HG03097 (cell line): ENCODE data around the gene BOK.
"Not testable (repeated sequence)": the region's sequence is repeated elsewhere in the genome, so short reads cannot be mapped to it uniquely, and the experiment has no call there.

ENCODE experiments used
- ATAC-seq: cut with Tn5 transposase; IDR thresholded peaks from one replicate; pipeline ENCODE4 v1.9.1; 2021; ENCODE audit not compliant: unreplicated experiment, low FRiP score

BOK gene, protein sequence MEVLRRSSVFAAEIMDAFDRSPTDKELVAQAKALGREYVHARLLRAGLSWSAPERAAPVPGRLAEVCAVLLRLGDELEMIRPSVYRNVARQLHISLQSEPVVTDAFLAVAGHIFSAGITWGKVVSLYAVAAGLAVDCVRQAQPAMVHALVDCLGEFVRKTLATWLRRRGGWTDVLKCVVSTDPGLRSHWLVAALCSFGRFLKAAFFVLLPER

DNA sequence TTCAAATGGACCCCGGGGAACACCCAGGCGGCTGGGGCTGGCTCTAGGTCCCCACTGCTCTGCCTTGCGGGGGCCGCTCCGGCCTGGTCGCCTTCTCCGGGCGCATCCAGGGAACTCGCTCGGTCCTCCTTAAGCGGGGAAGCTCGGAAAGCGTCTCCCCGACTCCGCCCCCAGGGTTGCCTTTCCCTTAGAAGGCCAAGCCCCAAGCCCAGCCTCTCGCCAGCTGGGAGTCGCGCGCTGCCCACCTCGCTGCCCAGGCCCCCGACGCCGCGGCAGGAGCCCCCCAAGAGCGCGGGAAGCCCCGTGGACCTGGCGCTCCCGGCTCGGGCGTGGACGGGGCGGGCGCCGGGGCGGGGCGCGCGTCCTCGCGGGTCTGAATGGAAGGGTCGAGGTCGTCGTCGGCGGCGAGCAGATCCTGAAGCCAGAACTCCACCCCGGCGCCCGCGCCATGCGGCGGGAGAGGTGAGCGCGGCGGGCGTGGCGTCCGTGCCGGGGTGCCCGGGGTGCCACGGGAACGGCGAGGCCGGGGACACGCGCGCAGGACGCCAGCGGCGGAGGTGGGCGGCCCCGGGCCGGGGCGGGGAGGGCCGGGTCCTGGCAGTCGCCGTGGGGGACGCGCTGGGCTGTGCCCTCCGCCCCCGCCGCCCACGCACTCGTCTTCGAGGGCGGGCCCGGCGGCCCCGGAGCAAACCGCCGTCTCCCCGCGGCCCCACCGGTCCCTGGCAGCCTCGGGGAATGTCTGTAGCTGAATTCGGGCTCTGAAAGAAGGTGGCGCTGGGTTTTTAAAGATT, at the start of gene BOK:
Gene BOK (plus strand): TSS at position 214 of the 791 bp plus-strand sequence. CDS start 739 bp downstream, outside the sequence.
- no peak for ATAC-seq

DNA sequence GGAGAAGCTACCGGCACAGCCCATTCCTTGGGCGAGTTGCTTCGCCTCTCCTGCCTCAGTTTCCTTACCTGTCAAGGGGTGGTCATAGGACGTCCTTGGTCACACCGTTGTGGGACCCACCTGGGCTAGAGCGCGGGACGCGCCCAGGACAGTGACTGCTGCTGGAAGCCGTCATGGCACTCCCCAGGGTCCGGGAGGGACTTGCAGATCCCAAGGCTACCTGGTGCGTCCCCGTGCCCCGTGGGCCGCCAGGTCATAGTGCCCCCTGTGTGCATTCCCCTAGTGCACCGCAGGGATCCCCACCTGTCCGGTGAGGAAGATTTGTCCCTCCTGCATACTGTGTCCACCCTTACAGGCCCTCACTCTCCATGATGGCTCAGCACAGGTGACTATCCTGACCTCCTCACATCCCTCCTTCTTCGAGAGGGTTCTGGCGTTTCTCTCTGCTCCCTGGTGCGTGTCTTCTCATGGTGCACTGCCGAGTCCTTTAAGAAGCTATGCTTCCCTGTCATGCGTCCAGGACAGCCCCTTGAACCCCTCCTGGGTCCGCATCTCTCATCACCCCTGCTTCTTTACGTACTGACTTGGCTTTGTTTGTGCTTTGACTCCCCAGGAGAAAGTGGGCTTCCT, 49.3 kb upstream of the BOK start:
- peak; percentile 5 for ATAC-seq

DNA sequence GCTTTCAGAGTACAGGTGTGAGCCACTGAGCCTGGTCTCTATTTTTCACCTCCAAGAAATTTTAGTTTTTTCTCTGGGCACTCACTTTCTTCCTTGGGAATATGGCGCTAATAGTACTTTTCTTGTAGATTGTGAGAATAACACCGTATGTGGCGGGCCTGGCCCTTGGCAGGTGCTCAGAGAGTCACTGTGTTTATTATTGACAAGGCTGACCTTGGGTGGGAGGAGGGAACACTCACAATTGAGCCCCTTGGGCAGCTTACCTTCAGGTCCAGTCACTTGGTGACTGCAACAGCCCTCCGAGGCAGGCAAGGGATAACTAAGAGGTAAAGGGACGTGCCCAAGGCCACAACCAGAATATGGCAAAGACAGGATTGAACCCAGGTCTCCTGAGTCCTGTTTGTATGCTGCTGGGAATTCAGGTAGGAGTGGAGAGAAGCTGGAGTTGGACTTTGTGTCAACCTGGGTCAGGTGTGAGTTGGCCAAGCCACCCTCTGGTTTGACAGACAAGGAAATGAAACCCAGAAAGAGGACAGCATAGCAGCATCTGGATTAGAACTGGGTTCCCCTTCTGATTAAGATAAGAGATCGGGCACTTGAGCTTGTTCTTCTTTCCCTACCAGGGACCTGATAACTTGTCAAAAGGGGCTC, 47.3 kb upstream of the BOK start:
- ATAC-seq = no peak

DNA sequence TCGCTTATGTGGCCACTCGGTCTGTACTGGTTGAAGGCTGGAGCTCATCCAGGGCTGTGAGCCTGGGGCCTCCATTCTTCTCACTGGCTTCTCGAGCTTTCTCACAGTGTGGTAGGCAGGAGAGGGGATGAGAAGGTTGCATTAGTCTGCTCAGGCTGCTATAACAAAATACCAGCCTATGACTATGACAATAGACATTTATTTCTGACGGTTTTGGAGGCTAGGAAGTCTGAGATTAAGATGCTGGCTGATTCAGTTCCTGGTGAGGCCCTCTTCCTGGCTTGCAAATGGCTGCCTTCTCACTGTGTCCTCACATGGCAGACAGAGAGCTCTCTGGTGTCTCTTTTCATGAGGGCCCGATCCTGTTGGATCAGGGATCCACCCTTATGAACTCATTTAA, 44.0 kb upstream of the BOK start:
- no peak for ATAC-seq

DNA sequence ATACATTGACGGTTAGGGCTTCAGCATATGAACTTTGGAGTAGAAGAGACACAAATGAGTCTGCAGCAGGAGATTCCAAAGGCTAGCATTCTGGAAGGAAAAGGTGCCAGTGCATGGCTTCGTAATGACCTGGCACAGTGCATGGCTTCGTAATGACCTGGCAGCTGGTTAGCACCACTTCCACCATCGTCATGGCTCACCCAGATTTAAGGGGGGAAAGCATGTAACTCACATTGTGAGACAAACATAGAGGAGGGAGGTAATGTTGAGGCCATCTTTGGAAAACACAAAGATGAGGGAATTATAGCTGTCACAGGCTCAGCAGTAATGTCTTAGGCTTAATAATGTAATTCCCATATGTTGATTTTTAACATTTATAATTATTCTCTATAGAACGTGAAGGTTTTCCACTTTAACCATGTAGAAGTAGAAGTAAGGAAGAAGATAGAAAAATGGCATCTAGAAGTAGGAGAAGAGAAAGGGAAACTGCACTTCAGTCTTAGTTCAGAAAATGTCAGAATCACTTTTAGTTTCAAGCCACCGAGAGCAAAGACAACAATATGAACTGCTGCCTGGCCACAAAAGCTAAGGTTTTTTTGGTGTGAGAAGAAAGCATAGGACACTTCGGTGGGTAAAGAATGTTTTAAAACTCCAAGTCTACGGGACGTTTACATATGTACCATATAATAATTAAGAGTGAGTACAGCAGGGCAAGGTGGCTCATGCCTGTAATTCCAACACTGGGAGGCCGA, 43.4 kb upstream of the BOK start:
- ATAC-seq = no peak

DNA sequence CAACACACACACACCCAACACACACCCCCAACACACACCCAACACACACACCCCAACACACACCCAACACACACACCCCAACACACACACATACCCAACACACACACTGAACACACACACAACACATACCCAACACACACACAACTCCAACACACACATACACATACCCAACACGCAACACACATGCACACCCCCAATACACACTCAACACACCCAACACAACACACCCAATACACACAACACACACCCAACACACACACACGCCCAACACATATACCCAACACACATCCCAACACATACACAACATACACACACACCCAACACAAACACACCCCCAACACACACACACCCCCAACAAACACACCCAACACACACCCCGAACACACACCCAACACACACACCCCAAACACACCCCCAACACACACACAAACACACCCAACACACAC, 42.0 kb upstream of the BOK start:
- no peak for ATAC-seq

DNA sequence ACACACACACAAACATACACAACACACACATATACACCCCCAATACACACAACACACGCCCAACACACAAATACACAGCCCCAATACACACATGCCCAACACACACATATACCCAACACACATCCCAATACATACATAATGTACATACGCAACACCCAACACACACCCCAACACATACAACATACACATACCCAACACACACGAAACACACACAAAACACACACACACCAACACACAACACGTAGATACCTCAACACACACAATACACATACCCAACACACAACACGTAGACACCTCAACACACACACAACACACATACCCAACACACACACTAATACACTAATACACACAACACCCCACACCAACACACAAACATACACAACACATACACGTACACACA, 41.2 kb upstream of the BOK start:
- no peak for ATAC-seq

DNA sequence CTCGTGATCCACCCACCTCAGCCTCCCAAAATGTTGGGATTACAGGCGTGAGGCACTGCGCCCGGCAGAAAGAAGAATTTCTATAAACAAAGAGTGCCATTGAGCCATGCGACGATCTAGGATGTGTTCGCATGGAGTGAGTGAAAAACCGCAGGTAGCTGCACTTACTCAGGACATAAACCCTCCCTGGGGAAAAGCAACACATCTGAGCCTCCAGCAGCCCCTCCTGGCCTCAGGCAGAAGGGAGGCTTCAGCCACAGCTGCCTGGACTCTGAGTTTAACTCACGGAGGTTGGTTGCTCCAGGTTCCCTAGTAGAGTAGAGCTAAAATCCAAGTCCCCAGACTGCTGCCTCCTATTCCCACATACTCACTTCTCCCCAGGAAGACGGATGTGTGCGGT, 38.9 kb upstream of the BOK start:
- ATAC-seq = no peak

DNA sequence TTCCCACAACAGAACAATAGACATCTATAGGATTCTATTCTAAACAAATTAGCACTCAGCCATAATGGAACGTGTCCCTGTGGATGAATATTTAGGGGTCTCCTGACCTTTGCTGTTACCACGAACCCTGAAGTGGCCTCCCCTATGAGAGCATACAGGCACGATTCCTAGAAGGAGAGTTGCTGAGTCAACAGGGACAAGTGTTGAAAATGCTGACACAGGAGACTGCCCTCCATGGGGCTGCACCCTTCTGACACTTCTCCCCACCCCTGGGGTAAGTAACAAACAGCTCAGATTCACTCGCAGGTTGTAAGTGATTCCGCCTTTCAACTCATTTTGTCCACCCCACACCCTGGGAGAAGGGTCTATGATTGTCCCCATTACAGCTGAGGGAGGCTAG, 36.1 kb upstream of the BOK start:
- no peak for ATAC-seq

DNA sequence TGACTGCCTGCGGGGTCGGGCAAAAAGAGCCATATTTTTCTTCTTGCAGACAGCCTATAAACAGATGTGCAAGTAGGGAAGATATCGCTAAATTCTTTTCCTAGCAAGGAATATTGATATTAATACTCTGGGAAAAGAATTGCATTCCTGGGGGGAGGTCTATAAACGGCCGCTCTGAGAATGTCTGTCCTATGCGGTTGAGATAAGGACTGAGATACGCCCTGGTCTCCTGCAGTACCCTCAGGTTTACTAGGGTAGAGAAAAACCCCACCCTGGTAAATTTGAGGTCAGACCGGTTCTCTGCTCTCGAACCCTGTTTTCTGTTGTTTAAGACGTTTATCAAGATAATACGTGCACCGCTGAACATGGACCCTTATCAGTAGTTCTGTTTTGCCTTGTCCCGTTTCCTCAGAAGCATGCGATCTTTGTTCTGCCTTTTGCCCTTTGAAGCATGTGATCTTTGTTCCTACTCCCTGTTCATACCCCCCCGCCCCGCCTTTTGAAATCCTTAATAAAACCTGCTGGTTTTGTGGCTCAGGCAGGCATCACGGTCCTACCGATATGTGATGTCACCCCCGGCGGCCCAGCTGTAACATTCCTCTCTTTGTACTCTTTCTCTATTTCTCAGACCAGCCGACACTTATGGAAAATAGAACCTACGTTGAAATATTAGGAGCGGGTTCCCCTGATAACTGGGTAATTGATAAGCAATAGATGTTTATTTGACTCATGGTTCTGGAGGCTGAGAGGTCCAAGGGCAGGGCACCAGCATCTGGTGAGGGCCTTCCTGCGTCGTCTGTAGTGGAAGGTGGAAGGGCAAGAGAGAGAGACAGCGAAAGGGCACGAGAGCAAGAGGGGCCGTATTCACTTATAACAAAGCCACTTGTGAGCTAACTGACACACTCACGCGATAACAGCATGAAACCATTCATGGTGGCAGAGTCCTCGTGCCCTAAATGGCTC, 32.4 kb upstream of the BOK start:
- ATAC-seq = not testable (repeated sequence)

DNA sequence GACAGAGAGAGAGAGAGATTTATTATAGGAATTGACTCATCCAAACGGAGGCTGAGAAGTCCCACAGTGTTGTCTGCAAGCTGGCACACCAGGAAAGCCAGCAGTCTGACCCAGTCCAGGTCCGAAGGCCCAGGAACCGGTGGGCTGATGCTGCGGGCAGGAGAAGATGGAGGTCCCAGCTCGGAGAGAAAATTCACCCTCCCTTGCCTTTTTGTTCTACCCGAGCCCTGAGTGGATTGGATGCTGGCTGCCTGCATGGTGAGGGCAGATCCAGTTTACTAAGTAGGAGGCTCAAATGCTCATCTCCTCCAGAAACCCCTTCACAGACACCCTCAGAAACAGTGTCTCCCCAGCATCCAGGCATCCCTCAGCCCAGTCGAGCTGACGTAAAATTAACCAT, 28.0 kb upstream of the BOK start:
- no peak for ATAC-seq

DNA sequence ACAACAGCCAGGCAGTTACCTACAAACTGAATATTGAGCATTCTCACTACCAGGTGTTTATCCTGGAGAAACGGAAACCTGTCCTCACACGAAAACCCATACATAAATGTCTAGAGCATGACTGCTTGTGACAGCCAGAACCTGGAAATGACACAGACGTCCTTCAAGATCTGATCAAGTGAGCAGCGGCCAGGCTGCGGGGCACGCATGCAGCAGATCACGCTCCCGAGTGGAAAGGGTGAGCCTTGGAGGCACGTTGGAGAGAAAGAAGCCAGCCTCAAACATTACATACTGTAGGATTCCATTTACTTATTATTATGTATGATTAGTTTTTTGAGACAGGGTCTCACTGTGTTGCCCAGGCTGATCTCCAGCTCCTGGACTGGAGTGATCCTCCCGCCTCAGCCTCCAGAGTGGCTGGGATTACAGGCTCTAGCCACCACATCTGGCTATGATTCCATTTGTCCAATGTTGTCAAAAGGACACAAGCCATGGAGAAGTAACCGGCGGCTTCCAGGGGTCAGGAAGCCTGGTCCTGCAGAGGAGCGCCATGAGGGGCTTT, 27.3 kb upstream of the BOK start:
- ATAC-seq = no peak

DNA sequence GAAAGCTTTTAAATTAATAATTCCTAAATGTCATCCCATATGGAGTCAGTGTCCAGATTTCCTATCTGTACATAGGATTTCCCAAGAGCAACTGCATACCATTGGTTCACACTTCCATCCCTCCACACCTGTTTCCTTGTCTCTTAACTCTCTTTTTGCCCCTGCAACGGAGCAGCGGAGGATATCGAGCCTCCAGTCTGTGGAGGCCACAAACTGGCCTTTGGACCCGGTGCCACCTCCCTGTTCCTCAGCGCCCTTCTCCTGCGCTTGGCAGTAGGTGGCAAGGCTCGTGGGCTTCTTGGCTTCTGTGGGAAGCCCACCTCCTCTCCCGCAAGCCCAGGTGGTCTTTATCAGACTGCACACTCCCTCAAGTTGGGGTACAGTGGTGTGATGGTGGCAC, 26.4 kb upstream of the BOK start:
- no peak for ATAC-seq

DNA sequence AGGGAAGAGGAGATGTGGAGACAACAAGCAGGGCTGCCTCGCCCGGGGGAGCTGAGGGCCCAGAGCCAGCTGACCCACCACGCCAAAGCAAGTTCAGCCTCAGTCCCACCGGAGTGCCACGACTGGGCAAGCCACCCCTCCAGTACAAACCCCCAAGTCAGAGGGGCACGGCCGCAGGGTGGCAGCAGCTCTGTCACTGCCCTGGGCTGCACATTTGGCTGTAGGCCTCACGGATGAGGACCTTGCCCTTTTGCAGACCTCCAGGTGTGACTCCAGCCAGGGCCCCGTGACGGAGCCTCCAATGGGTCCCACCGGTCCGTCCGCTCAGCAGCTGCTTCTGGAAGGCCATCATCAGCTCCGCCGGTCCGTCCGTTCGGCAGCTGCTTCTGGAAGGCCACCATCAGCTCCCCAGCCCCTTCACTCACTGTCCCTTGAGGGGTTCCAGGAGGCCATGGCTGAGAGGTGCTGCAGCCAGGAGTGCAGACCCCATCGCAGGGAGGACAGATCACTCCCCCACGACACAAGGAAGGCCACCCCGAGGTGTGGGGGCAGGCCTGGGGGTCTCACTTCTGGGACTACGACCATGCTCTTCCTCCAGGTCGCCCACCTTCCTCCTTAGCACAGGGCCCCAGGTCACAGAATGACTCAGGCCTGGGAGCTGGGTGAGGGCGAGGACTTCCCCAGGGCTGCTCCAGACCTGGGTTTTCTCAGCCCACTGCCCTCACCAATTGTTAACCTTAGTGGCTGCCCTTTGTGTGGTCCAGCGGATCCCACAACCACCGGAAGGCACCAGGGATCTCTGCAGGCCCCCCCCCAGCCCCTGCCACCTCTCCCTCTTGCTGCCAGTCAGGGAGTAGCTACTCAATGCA, 25.6 kb upstream of the BOK start:
- no peak for ATAC-seq

DNA sequence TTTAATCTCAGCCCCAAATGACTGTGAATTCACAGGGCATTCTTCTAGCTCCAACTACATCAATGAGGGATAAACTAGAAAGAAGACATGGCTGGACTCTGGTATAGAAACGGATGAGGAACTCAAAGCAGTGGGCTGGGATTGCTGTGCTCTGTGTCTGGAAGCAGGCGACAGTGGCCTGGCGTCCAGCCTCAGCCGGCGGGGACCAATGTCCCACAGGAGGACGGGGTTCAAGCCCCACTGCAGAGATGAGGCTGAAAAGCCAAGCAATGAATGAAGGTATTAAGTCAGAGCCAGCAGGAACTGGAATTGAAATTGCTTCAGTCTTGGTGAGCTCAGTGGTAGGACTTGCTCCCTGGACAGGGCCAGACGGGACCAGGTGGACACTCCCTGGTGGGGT, 24.3 kb upstream of the BOK start:
- no peak for ATAC-seq

DNA sequence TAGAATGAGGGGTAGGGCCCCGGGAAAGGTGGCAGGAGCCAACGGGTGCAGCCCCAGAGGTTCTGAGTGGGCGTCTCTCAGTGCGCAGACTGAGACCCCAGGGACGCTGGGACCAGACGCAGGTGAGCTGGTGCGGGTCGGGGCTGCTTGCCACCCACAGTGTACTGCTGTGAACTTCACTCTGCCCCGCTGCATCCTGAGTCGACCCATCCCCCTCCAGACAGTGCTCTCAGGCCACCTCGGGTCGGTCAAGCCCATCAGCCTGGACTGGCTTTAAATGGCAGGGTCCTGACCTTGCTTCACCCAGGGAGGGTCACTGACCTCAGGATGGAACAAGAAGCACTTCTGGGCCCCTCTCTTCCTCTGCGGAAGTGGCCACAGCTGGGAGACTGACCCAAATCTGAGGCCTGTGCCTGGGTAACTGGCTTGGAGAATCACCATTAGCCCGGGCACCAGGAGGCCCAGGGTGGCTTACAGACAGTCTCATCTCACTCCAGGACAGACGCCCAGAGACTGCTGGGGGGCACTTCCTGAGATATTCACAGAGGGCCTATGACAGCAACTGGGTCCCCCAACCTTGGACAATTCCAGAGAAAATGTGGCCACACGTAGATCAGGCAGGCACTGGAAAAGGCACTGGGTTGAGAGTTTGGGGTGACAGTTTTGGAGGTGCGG, 23.7 kb upstream of the BOK start:
- ATAC-seq = no peak

DNA sequence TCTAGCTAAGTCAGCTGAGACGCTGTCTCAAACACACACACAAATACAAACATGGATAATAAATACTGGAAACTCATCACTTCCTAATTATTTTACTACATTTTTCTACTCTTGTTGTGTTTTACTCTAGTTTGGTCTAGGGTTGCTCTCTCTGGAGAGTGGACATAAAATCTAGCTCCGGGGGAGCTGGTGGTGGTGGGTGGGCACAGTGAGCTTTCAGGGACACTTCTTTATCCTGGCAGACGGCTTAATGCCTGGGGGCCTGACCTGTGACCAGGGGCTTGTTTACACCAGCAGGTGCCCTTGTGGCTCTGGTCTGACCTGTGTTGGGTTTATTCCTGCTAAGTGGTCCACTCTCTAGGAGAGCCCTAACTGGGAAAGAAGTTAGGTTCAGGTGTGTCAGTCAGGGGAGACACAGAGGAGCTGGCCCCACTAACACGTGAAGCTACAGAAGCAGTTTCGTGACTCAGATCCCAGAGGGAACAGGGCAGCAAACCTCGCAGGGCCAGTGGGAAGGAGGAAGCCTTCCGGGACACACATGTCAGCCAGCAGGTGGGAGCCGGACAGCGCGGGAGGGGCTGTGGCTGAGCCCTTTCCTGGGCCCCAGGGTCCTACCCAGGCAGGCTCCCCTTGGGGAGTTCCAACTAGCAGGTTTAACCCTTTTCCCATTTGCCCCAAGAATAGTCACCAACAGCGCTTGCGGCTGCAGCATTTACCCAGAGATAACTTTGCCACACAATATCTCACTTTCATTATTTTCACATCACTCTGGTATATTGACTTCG, 22.5 kb upstream of the BOK start:
- no peak for ATAC-seq
